A549 (cell line): ENCODE results near the gene CFAP157.

Experiments used
- CHD2 ChIP-seq: fragments of 150-350 bp; IDR thresholded peaks from 2 replicates; pipeline ENCODE4 v1.6.1; 2014; ENCODE audit warnings: low read length; ENCODE audit not compliant: partially characterized antibody
- FOXS1 ChIP-seq: fragments of 250-450 bp; sonication (Bioruptor Pico); IDR thresholded peaks from 2 replicates; pipeline ENCODE4 v1.5.0; 2020; ENCODE audit warnings: mild to moderate bottlenecking, moderate library complexity
- POLR2A ChIP-seq: IDR thresholded peaks from 2 replicates; pipeline ENCODE4 v1.6.1; 2012; ENCODE audit warnings: mild to moderate bottlenecking, low read length

DNA sequence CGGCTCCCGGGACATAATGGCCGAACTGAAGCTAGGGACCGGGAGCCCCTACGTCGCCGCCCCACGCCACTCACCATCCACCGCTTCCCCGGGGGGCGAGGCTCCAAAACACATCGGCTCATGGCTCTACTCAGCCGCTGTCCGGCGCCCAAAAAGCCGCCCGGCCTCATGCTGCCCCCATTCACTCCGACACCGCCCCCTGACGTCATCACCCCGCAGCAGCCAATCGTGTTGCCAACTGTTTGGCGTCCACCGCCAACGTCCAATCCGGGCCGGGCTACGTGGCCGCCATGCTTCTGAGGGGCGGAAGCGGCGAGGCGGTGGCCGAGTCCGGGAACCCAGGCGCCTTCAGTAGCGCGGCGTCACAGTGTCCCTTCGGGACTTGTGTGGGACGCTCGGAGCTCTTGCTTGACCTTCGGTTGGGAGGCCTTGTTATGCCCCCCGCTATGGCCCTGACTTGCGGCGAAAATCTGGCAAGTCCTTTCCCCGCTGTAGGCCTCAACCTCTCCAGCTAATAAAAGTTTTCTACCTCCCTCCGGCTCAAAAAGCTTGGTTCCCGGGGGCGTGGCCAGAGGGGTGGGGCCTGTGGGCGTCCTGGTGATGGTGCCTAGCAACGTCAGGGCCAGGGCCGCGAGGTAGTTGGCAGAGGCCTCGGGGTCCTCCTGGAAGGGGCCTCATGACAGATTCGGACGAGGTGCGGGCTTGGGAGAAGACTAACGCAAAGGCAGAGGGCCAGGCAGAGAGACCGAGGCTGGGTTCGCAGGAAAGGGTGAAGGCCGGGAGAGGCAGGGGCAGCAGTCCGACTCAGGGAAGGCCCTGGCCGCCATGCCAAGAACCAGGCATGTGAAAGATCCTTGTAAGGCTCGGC, 8.9 kb downstream of the CFAP157 start, which contains the start of the genes PTRH1 and TTC16:
- TF ChIP-seq POLR2A (no peak; the same call in 1 of the 2 replicates), FOXS1 (no peak), CHD2 (no peak)
